Smooth muscle cell (in vitro differentiated cells): ENCODE results near the gene DAAM2. TPM values are rescaled to one million over a fixed set of nuclear protein-coding genes. Genes with fewer than 3 reads are reported as not detected.

ENCODE experiments used
- DNase-seq: peaks from one replicate; lab custom pipeline; 2025; ENCODE audit not compliant: unreplicated experiment; lab: John Stamatoyannopoulos, UW
- H2AFZ ChIP-seq: fragments of 200-600 bp; sonication (generic); 2 replicates; pipeline ENCODE4 v1.6.0; 2016; ENCODE audit warnings: antibody characterized with exemption, low read depth, mild to moderate bottlenecking
- H3F3A ChIP-seq: fragments of 200-600 bp; sonication (generic); 2 replicates; pipeline ENCODE4 v1.6.0; 2017; ENCODE audit warnings: antibody characterized with exemption, low read depth
- H3K27ac ChIP-seq: fragments of 200-600 bp; sonication (generic); 2 replicates; pipeline ENCODE4 v1.5.1; 2016; ENCODE audit warnings: low read depth, mild to moderate bottlenecking
- H3K27me3 ChIP-seq: fragments of 200-600 bp; sonication (generic); 2 replicates; pipeline ENCODE4 v1.6.1; 2016; ENCODE audit warnings: low read depth, mild to moderate bottlenecking
- H3K36me3 ChIP-seq: fragments of 200-600 bp; sonication (generic); 2 replicates; pipeline ENCODE4 v1.5.1; 2016; ENCODE audit warnings: low read depth
- H3K4me1 ChIP-seq: fragments of 200-600 bp; sonication (generic); 2 replicates; pipeline ENCODE4 v1.5.1; 2016; ENCODE audit warnings: low read depth
- H3K4me2 ChIP-seq: fragments of 200-600 bp; sonication (generic); 2 replicates; pipeline ENCODE4 v1.6.0; 2016; ENCODE audit warnings: mild to moderate bottlenecking
- H3K4me3 ChIP-seq: fragments of 200-600 bp; sonication (generic); 2 replicates; pipeline ENCODE4 v1.5.1; 2016; ENCODE audit warnings: mild to moderate bottlenecking
- H3K79me2 ChIP-seq: fragments of 200-600 bp; sonication (generic); 2 replicates; pipeline ENCODE4 v1.6.0; 2016; ENCODE audit warnings: low read depth, mild to moderate bottlenecking
- H3K9ac ChIP-seq: fragments of 200-600 bp; sonication (generic); 2 replicates; pipeline ENCODE4 v1.6.0; 2016; ENCODE audit warnings: low read depth
- H3K9me3 ChIP-seq: fragments of 200-600 bp; sonication (generic); replicated peaks from 2 replicates; pipeline ENCODE4 v1.5.1; 2016; ENCODE audit warnings: low read depth
- H4K20me1 ChIP-seq: fragments of 200-600 bp; sonication (generic); 2 replicates; pipeline ENCODE4 v1.6.0; 2016; ENCODE audit warnings: low read depth
- WGBS: methylation state at CpG from one replicate; pipeline ENCODE4 v1.1.7; 2016; ENCODE audit warnings: low lambda C conversion rate; 5-methylcytosine and 5-hydroxymethylcytosine counted together
- polyA plus RNA-seq: library from polyadenylated mRNA; unstranded; fragments of >200 nt; fragmentation: Nextera tagmentation; extraction: Ambion mirVana; gene quantifications from 2 replicates; pipeline ENCODE4 v1.2.1, GENCODE V29; 2016
- total RNA-seq: library from RNA; depleted of rRNA; stranded (reverse); fragments of >200 nt; gene quantifications from 2 replicates; pipeline ENCODE4 v1.2.3, GENCODE V29; 2014
- TF ChIP-seq, protein P1 (sequence below): fragments of 200-600 bp; sonication (generic); IDR thresholded peaks from 2 replicates; pipeline ENCODE4 v1.5.1; 2017; ENCODE audit warnings: borderline replicate concordance, mild to moderate bottlenecking, antibody characterized with exemption; ENCODE audit not compliant: insufficient read depth, poor library complexity, severe bottlenecking

Gene DAAM2
- total and polyA plus RNA-seq, 2 experiments from 2014 or later, result 26.5 to 29.8 TPM

DNA sequence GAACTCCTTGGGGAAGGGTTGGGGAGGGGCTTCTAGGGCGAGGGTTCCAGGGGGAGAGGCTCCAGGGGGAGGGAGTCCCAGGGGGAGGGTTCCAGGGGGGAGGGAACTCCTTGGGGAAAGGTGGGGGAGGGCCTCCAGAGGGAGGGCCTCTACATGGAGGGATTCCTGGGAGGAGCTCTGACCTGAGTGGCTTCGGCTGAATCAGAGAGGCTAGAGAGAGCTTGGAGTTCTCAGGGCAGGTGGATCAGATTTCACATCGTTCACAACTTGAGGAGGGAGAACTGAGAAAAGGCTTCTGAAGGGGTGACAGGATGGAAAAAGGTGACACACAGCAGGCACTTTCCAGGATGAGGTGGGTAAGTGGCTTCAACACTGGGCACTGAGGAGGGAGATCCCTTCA, 49.1 kb downstream of the DAAM2 start:
- TF ChIP-seq, protein P1, sequence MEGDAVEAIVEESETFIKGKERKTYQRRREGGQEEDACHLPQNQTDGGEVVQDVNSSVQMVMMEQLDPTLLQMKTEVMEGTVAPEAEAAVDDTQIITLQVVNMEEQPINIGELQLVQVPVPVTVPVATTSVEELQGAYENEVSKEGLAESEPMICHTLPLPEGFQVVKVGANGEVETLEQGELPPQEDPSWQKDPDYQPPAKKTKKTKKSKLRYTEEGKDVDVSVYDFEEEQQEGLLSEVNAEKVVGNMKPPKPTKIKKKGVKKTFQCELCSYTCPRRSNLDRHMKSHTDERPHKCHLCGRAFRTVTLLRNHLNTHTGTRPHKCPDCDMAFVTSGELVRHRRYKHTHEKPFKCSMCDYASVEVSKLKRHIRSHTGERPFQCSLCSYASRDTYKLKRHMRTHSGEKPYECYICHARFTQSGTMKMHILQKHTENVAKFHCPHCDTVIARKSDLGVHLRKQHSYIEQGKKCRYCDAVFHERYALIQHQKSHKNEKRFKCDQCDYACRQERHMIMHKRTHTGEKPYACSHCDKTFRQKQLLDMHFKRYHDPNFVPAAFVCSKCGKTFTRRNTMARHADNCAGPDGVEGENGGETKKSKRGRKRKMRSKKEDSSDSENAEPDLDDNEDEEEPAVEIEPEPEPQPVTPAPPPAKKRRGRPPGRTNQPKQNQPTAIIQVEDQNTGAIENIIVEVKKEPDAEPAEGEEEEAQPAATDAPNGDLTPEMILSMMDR, result no peak
- Histone ChIP-seq H3K79me2 (peaks cover 7% of the 10 kb centered on the region), H2AFZ (no peak overlapping the region), H3K4me3 (no peak overlapping the region), H3K9me3 (no peaks in the 10 kb centered on the region), H3K36me3 (no peaks in the 10 kb centered on the region), H3K27ac (no peak overlapping the region), H3K9ac (no peak overlapping the region), H3K4me2 (no peak overlapping the region), H3K27me3 (no peaks in the 10 kb centered on the region), H3F3A (no peaks in the 10 kb centered on the region), H4K20me1 (peaks cover 41% of the 10 kb centered on the region), H3K4me1 (no peaks in the 10 kb centered on the region)
- no peak for DNase-seq
- WGBS, result 44% methylated on average over 2 of the region's 3 CpGs

DNA sequence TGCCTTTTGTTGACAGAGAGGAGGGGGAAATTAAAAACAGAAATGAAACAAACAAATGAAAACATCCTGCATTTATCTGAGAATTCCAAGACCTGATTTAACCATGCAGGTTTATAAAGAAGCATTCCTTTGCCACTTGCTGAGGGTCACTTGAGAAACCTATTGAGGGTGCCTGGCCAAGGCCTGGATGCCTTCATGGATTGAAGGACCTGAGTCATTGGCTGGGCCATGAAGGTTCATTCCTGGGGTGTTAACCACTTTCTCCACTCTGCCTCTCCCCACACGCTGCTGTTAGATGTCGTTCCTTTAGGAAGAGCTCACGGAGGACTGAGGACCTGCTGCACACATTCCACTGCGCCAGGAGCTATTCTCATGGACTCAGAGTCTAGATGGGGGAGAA, 49.7 kb downstream of the DAAM2 start:
- H3K4me2 ChIP-seq, result no peak overlapping the region
- no peaks in the 10 kb centered on the region for H3K36me3 ChIP-seq
- TF ChIP-seq, protein P1, result no peak
- H2AFZ ChIP-seq, result no peak overlapping the region
- 96% methylated on average over 4 of the region's 4 CpGs for WGBS
- H3K79me2 ChIP-seq, result peaks cover 7% of the 10 kb centered on the region
- no peak overlapping the region for H3K27ac ChIP-seq
- no peak overlapping the region for H3K9ac ChIP-seq
- no peaks in the 10 kb centered on the region for H3K27me3 ChIP-seq
- H3K9me3 ChIP-seq, result no peaks in the 10 kb centered on the region
- peaks cover 37% of the 10 kb centered on the region for H4K20me1 ChIP-seq
- no peaks in the 10 kb centered on the region for H3F3A ChIP-seq
- DNase-seq, result no peak
- H3K4me1 ChIP-seq, result no peaks in the 10 kb centered on the region
- no peak overlapping the region for H3K4me3 ChIP-seq

- no peaks in the 10 kb centered on the region for H3K9me3 ChIP-seq
- WGBS, result 84% methylated on average over 12 of the region's 12 CpGs
- H3K27ac ChIP-seq, result no peak overlapping the region
- peaks cover 24% of the 10 kb centered on the region for H4K20me1 ChIP-seq
- no peaks in the 10 kb centered on the region for H3K4me1 ChIP-seq
- no peaks in the 10 kb centered on the region for H3K27me3 ChIP-seq
- no peaks in the 10 kb centered on the region for H3K36me3 ChIP-seq
- no peak for DNase-seq
- no peak overlapping the region for H3K4me3 ChIP-seq
- no peak overlapping the region for H2AFZ ChIP-seq
- H3F3A ChIP-seq, result no peaks in the 10 kb centered on the region
- H3K9ac ChIP-seq, result no peak overlapping the region
- no peak overlapping the region for H3K4me2 ChIP-seq
- peaks cover 3% of the 10 kb centered on the region for H3K79me2 ChIP-seq
- TF ChIP-seq, protein P1, result no peak
Observed at GRCh38 chr6:39843305-39844020, 51.3 kb downstream of the DAAM2 start.

DNA sequence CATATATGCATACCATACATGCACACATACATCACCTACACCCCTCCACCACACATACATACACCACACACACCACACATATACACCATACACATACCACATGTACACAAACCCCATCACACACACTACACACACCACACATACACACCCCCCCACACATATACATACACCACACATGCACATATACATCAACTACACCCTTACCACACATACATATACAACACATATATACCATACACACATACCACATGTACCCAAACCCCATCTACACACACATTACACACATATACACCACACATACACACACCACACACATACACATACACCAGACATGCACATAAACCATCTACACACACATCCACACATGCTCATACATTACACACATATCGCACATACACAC, 52.7 kb downstream of the DAAM2 start:
- H3F3A ChIP-seq, result no peaks in the 10 kb centered on the region
- no peaks in the 10 kb centered on the region for H3K4me1 ChIP-seq
- no peak overlapping the region for H3K4me3 ChIP-seq
- no peak for DNase-seq
- peaks cover 4% of the 10 kb centered on the region for H3K79me2 ChIP-seq
- no peaks in the 10 kb centered on the region for H3K27me3 ChIP-seq
- no peaks in the 10 kb centered on the region for H3K36me3 ChIP-seq
- no peak overlapping the region for H3K27ac ChIP-seq
- H3K4me2 ChIP-seq, result no peak overlapping the region
- TF ChIP-seq, protein P1, result no peak
- peaks cover 14% of the 10 kb centered on the region for H4K20me1 ChIP-seq
- no peaks in the 10 kb centered on the region for H3K9me3 ChIP-seq
- no peak overlapping the region for H2AFZ ChIP-seq
- WGBS, result 100% methylated on average over 1 of the region's 1 CpG
- H3K9ac ChIP-seq, result no peak overlapping the region
